C4-2B (cell line): ENCODE measurements around the gene AGFG1.

Experiments
- CTCF ChIP-seq: fragments of 450-650 bp; conservative IDR thresholded peaks from 2 replicates; pipeline ENCODE4 v1.5.1; 2017; ENCODE audit warnings: mild to moderate bottlenecking
- ZFX ChIP-seq: fragments of 450-650 bp; IDR thresholded peaks from 2 replicates; pipeline ENCODE4 v1.6.1; 2017

GRCh38 chr2:227443889-227444568, 27.9 kb upstream of the AGFG1 start:
- TF ChIP-seq ZFX (no peak), CTCF (no peak)
